H1 (cell line): ENCODE results near the gene C9orf40. TPM values are rescaled to one million over a fixed set of nuclear protein-coding genes. Genes with fewer than 3 reads are reported as not detected.
A peak's percentile ranks its signal among the peaks of the same experiment; 100 is the strongest.

ENCODE experiments used
- BRCA1 ChIP-seq: IDR thresholded peaks from 2 replicates; pipeline ENCODE4 v1.6.1; 2012; ENCODE audit warnings: low read depth, low read length, improper control_type of control experiment
- CBX8 ChIP-seq: fragments of 300-800, 300-1000 bp; sonication (generic); IDR thresholded peaks from 2 replicates; pipeline ENCODE4 v1.7.1; 2016; ENCODE audit warnings: low read depth, low read length, borderline replicate concordance
- CHD7 ChIP-seq: fragments of 300-600 bp; sonication (generic); IDR thresholded peaks from 2 replicates; pipeline ENCODE4 v1.7.1; 2012; ENCODE audit warnings: low read length, moderate library complexity, mild to moderate bottlenecking, inconsistent platforms; ENCODE audit not compliant: insufficient replicate concordance
- JUND ChIP-seq: IDR thresholded peaks from 2 replicates; pipeline ENCODE4 v1.6.1; 2011; ENCODE audit warnings: mild to moderate bottlenecking, improper control_type of control experiment, low read length
- PHF8 ChIP-seq: fragments of 200-600 bp; sonication (generic); conservative IDR thresholded peaks from 2 replicates; pipeline ENCODE4 v1.7.1; 2012; ENCODE audit warnings: low read depth, mild to moderate bottlenecking, inconsistent platforms, low read length, moderate library complexity
- RAD21 ChIP-seq, 2 experiments: IDR thresholded peaks in 1 of 2; conservative IDR thresholded peaks in 1 of 2; 2 replicates each; pipeline ENCODE4 v1.6.1; 2011; ENCODE audit warnings: low read depth in 2 of 2, low read length in 2 of 2, improper control_type of control experiment in 1 of 2, inconsistent platforms in 1 of 2, mild to moderate bottlenecking in 1 of 2, moderate library complexity in 1 of 2
- TBP ChIP-seq: IDR thresholded peaks from 2 replicates; pipeline ENCODE4 v1.6.1; 2011; ENCODE audit warnings: low read depth, low read length, improper control_type of control experiment
- USF2 ChIP-seq: IDR thresholded peaks from 2 replicates; pipeline ENCODE4 v1.6.1; 2011; ENCODE audit warnings: low read length, improper control_type of control experiment
- polyA plus RNA-seq, 7 experiments: library from polyadenylated mRNA; depleted of rRNA in 3 of 7; stranded (reverse) in 5 of 7; unstranded in 2 of 7; fragments of >200 nt in 5 of 7; fragments of 200-250 nt in 2 of 7; gene quantifications; 1 replicate in 5 of 7; 2 replicates in 1 of 7; 4 replicates in 1 of 7; pipeline versions ENCODE4 v1.2.1 to v1.2.3, GENCODE V29; 2011 to 2013; ENCODE audit warnings: missing spikeins in 2 of 7, mixed read lengths in 2 of 7
- total RNA-seq: library from RNA; stranded (reverse); fragmentation: NEBNext Ultra II Directional; extraction: Animal tissue kit (Norgen Biotek cat#: 25700); gene quantifications from 2 replicates; pipeline ENCODE4 v1.2.1, GENCODE V29; 2021

C9orf40 gene
- total and polyA plus RNA-seq, 2 of the 8 experiments (the other 6 are each of a cell fraction or from before 2014, with no cell fraction given), result 3.6 to 11.2 TPM

GRCh38 chr9:74952201-74953151 lies at the start of gene C9orf40 (continued):
- TF ChIP-seq CHD7 (no peak), BRCA1 (no peak), JUND (no peak), PHF8 (peak; percentile 86), RAD21 (IDR thresholded peaks at IDR 0.05 in 1 of 2, conservative IDR thresholded peaks at IDR 0.05 in 1 of 2; ENCODE audit: low read depth in 2 of 2, low read length in 2 of 2) (peak; percentile 45 to 60), CBX8 (no peak), USF2 (no peak), TBP (peak; percentile 14; the same call in 1 of the 2 replicates)
